IMR-90 (cell line): ENCODE measurements around the gene RNF149. TPM values are rescaled to one million over a fixed set of nuclear protein-coding genes. Genes with fewer than 3 reads are reported as not detected.

Experiments used
- ATAC-seq: fragments of 200-7000 bp; cut with Tn5 transposase; 2 replicates; pipeline ENCODE4 v1.9.1; 2020; ENCODE audit warnings: low read depth, mild to moderate bottlenecking, moderate library complexity
- BruUV-seq: library from RNA; stranded (reverse); fragments of 400-500 nt; replicated peaks from 2 replicates; lab custom pipeline; 2021; lab: Mats Ljungman, UMichigan
- CTCF ChIA-PET: fragments of 300-600 bp; formaldehyde crosslinking; extraction: SDS; loops from one replicate; lab custom pipeline; 2021; ENCODE audit warnings: antibody characterized with exemption; lab: Yijun Ruan, JAX
- POLR2A ChIA-PET: fragments of 300-600 bp; sonication (Branson Sonifier 250); formaldehyde crosslinking; loops from one replicate; lab custom pipeline; 2022; ENCODE audit warnings: antibody characterized with exemption; ENCODE audit not compliant: unreplicated experiment; lab: Charles Lee
- DNase-seq: peaks from one replicate; pipeline ENCODE4 v3.0.0; 2013
- H2AFZ ChIP-seq: replicated peaks from 2 replicates; pipeline ENCODE3; 2013; ENCODE audit warnings: low read length, mild to moderate bottlenecking; ENCODE audit not compliant: poor library complexity
- H2AK5ac ChIP-seq: 2 replicates; pipeline ENCODE4 v1.6.1; 2013; ENCODE audit warnings: low read depth, low read length, inconsistent platforms
- H2AK9ac ChIP-seq: replicated peaks from 2 replicates; pipeline ENCODE3; 2013; ENCODE audit warnings: mild to moderate bottlenecking, low read depth, low read length, moderate library complexity; ENCODE audit not compliant: poor library complexity
- H2BK120ac ChIP-seq: 2 replicates; pipeline ENCODE4 v1.6.1; 2013; ENCODE audit warnings: low read depth, low read length, inconsistent platforms
- H2BK15ac ChIP-seq: 3 replicates; pipeline ENCODE4 v1.6.1; 2013; ENCODE audit warnings: low read depth, low read length, inconsistent platforms
- H2BK20ac ChIP-seq: 2 replicates; pipeline ENCODE4 v1.6.1; 2013; ENCODE audit warnings: low read depth, mild to moderate bottlenecking, inconsistent platforms, low read length, moderate library complexity
- H2BK5ac ChIP-seq: 2 replicates; pipeline ENCODE4 v1.6.1; 2013; ENCODE audit warnings: mild to moderate bottlenecking, low read depth, low read length, inconsistent platforms; ENCODE audit not compliant: poor library complexity, severe bottlenecking
- H3K14ac ChIP-seq: replicated peaks from 2 replicates; pipeline ENCODE4 v1.6.1; 2013; ENCODE audit warnings: low read depth, low read length, inconsistent platforms
- H3K18ac ChIP-seq: 2 replicates; pipeline ENCODE4 v1.6.1; 2013; ENCODE audit warnings: low read depth, low read length, control low read depth
- H3K23ac ChIP-seq: 2 replicates; pipeline ENCODE4 v1.6.1; 2013; ENCODE audit warnings: low read depth, low read length, inconsistent platforms
- H3K27ac ChIP-seq: 2 replicates; pipeline ENCODE4 v1.5.1; 2013; ENCODE audit warnings: mild to moderate bottlenecking, control low read depth, low read length; ENCODE audit not compliant: insufficient read depth
- H3K27me3 ChIP-seq: 2 replicates; pipeline ENCODE4 v1.6.1; 2013; ENCODE audit warnings: low read length; ENCODE audit not compliant: control insufficient read depth, insufficient read depth
- H3K36me3 ChIP-seq: 2 replicates; pipeline ENCODE4 v1.6.1; 2013; ENCODE audit warnings: low read length, mixed read lengths; ENCODE audit not compliant: control insufficient read depth, insufficient read depth
- H3K4ac ChIP-seq: 2 replicates; pipeline ENCODE4 v1.6.1; 2013; ENCODE audit warnings: low read depth, low read length, inconsistent platforms
- H3K4me1 ChIP-seq: 2 replicates; pipeline ENCODE4 v1.6.1; 2013; ENCODE audit warnings: low read length, mixed read lengths; ENCODE audit not compliant: control insufficient read depth, insufficient read depth
- H3K4me2 ChIP-seq: 2 replicates; pipeline ENCODE4 v1.6.1; 2013; ENCODE audit warnings: low read depth, mild to moderate bottlenecking, control low read depth, low read length, moderate library complexity
- H3K4me3 ChIP-seq: 2 replicates; pipeline ENCODE4 v1.5.1; 2013; ENCODE audit warnings: low read depth, mild to moderate bottlenecking, control low read depth, low read length, moderate library complexity; ENCODE audit not compliant: insufficient read depth
- H3K56ac ChIP-seq: 2 replicates; pipeline ENCODE4 v1.6.1; 2013; ENCODE audit warnings: low read length, inconsistent platforms; ENCODE audit not compliant: insufficient read depth; ENCODE audit errors: extremely low read depth
- H3K79me1 ChIP-seq, 2 experiments: 2 replicates each; pipeline ENCODE4 v1.6.1; 2013; ENCODE audit warnings: low read length in 2 of 2, inconsistent platforms in 1 of 2, low read depth in 1 of 2
- H3K9ac ChIP-seq: 2 replicates; pipeline ENCODE4 v1.6.1; 2013; ENCODE audit warnings: low read depth, low read length, control low read depth
- H3K9me1 ChIP-seq: 2 replicates; pipeline ENCODE4 v1.6.1; 2013; ENCODE audit warnings: low read length, inconsistent platforms; ENCODE audit not compliant: insufficient read depth
- H3K9me3 ChIP-seq: 2 replicates; pipeline ENCODE4 v1.6.1; 2013; ENCODE audit warnings: low read length; ENCODE audit not compliant: control insufficient read depth, insufficient read depth
- H4K20me1 ChIP-seq: 2 replicates; pipeline ENCODE4 v1.6.1; 2013; ENCODE audit warnings: low read length, inconsistent platforms; ENCODE audit not compliant: insufficient read depth
- H4K5ac ChIP-seq: 2 replicates; pipeline ENCODE4 v1.6.1; 2013; ENCODE audit warnings: mild to moderate bottlenecking, low read depth, low read length, control low read depth
- H4K8ac ChIP-seq, 2 experiments: 2 replicates each; pipeline ENCODE4 v1.6.1; 2013; ENCODE audit warnings: low read depth in 2 of 2, low read length in 2 of 2, control low read depth in 1 of 2, inconsistent platforms in 1 of 2
- H4K91ac ChIP-seq: 2 replicates; pipeline ENCODE4 v1.6.1; 2013; ENCODE audit warnings: low read depth, low read length, inconsistent platforms; ENCODE audit not compliant: insufficient read depth
- MAFK ChIP-seq: IDR thresholded peaks from 2 replicates; pipeline ENCODE4 v1.6.1; 2012; ENCODE audit warnings: low read depth, low read length, improper control_type of control experiment
- WGBS, 2 experiments: methylation state at CpG; one replicate each; pipeline versions ENCODE4 v1.1.5 to v1.1.7; 2013; ENCODE audit warnings: missing lambda C conversion rate in 2 of 2; ENCODE audit not compliant: insufficient read length in 1 of 2; ENCODE audit errors: extremely low coverage in 2 of 2; 5-methylcytosine and 5-hydroxymethylcytosine counted together
- dilution Hi-C: fragments of 300-500 bp; cut with HindIII; formaldehyde crosslinking; loops from one replicate; pipeline ENCODE4 v1.14.3; 2018; ENCODE audit warnings: low sequenced_read_pairs; ENCODE audit not compliant: unreplicated experiment
- in situ Hi-C: fragments of 300-500 bp; cut with MboI; formaldehyde crosslinking; loops from 3 replicates; pipeline ENCODE4 v1.14.3; 2019; ENCODE audit warnings: low sequenced_read_pairs, inconsistent platforms, mixed read lengths
- intact Hi-C: fragments of 100-400 bp; cut with micrococcal nuclease; formaldehyde crosslinking; loops from 2 replicates; pipeline ENCODE4 v1.10.0; 2022
- polyA plus RNA-seq, 3 experiments: library from polyadenylated mRNA; depleted of rRNA; stranded (reverse); fragments of >200 nt; gene quantifications; 2 replicates each; pipeline ENCODE4 v1.2.3, GENCODE V29; 2012; ENCODE audit warnings: low replicate concordance in 1 of 3
- total RNA-seq: library from RNA; depleted of rRNA; stranded (reverse); fragments of >200 nt; gene quantifications from 2 replicates; pipeline ENCODE4 v1.2.3, GENCODE V29; 2012

RNF149 gene
- total and polyA plus RNA-seq, 2 of the 4 experiments (the other 2 are of a cell fraction) = 14.5 to 18.6 TPM

GRCh38 chr2:101272045-101272784 lies 36.3 kb downstream of the RNF149 start:
- no peak overlapping the region for H3K27ac ChIP-seq

More at GRCh38 chr2:101272045-101272784, 36.3 kb downstream of the RNF149 start:
- no peak overlapping the region for H2BK5ac ChIP-seq
- no peaks in the 10 kb centered on the region for H3K27me3 ChIP-seq
- DNase-seq (no peak), ATAC-seq (no peak)
- no peak overlapping the region for H4K91ac ChIP-seq
- no TSS peak for BruUV-seq
- H2BK15ac ChIP-seq = no peak overlapping the region
- ChIA-PET POLR2A (no interaction called here), CTCF (interaction anchor here (0.6 kb wide), 1 partner anchor 9 kb away, joined by 3 read pairs; no protein-coding TSS in a partner anchor)
- no peak overlapping the region for H2BK20ac ChIP-seq
- no peak overlapping the region for H2AK5ac ChIP-seq
- H3K4me1 ChIP-seq = no peaks in the 10 kb centered on the region
- intact Hi-C loops (no loop called here), in situ Hi-C loops (no loop called here), dilution Hi-C loops (no loop called here)
- no CpG with 5 or more reads among the region's 3 CpGs for WGBS, 2 experiments
- no peak overlapping the region for H3K4me3 ChIP-seq
- no peaks in the 10 kb centered on the region for H3K9me1 ChIP-seq
- no peak overlapping the region for H2AFZ ChIP-seq
- no peak overlapping the region for H3K4me2 ChIP-seq
- H3K56ac ChIP-seq = no peak overlapping the region
- no peak for TF ChIP-seq MAFK
- peaks cover 8 to 14% of the 10 kb centered on the region in 2 experiments for H3K79me1 ChIP-seq
- no peak overlapping the region for H4K5ac ChIP-seq
- H3K36me3 ChIP-seq = peaks cover 36% of the 10 kb centered on the region
- no peak overlapping the region for H3K9ac ChIP-seq
- no peak overlapping the region for H3K14ac ChIP-seq
- H2BK120ac ChIP-seq = no peak overlapping the region
- H3K18ac ChIP-seq = no peak overlapping the region
- no peak overlapping the region for H3K23ac ChIP-seq
- H3K9me3 ChIP-seq = no peaks in the 10 kb centered on the region
- H4K8ac ChIP-seq = no peak overlapping the region
- H4K20me1 ChIP-seq = no peaks in the 10 kb centered on the region
- H2AK9ac ChIP-seq = no peak overlapping the region
- H3K4ac ChIP-seq = no peak overlapping the region
